GM19328 (cell line): ENCODE measurements around the gene MARCHF3.

Experiments used
- ATAC-seq: cut with Tn5 transposase; IDR thresholded peaks from one replicate; pipeline ENCODE4 v1.9.1; 2021; ENCODE audit warnings: mild to moderate bottlenecking, moderate library complexity; ENCODE audit not compliant: unreplicated experiment

MARCHF3 gene

GRCh38 chr5:126987271-126987899, 43.0 kb downstream of the MARCHF3 start:
- no peak for ATAC-seq

GRCh38 chr5:126984632-126985031, 45.7 kb downstream of the MARCHF3 start:
- no peak for ATAC-seq

GRCh38 chr5:126983874-126984266, 46.5 kb downstream of the MARCHF3 start:
- no peak for ATAC-seq

GRCh38 chr5:126982926-126983873, 47.2 kb downstream of the MARCHF3 start:
- no peak for ATAC-seq

- ATAC-seq, result no peak
Observed at GRCh38 chr5:126982202-126982601, 48.2 kb downstream of the MARCHF3 start.

- no peak for ATAC-seq
Observed at GRCh38 chr5:126981701-126982100, 48.7 kb downstream of the MARCHF3 start.

- ATAC-seq, result no peak
Observed at GRCh38 chr5:126981222-126981621, 49.1 kb downstream of the MARCHF3 start.

- no peak for ATAC-seq
Observed at GRCh38 chr5:126978258-126978657, 52.1 kb downstream of the MARCHF3 start.

- ATAC-seq, result no peak
Observed at GRCh38 chr5:126976520-126977172, 53.7 kb downstream of the MARCHF3 start.

- no peak for ATAC-seq
Observed at GRCh38 chr5:126975796-126976195, 54.6 kb downstream of the MARCHF3 start.

- ATAC-seq, result no peak
Observed at GRCh38 chr5:126973193-126973592, 57.2 kb downstream of the MARCHF3 start.

- peak; percentile 64 for ATAC-seq
Observed at GRCh38 chr5:126972062-126972895, 58.1 kb downstream of the MARCHF3 start.

- no peak for ATAC-seq
Observed at GRCh38 chr5:126971455-126972031, 58.8 kb downstream of the MARCHF3 start.

- ATAC-seq, result no peak
Observed at GRCh38 chr5:126970517-126971017, 59.8 kb downstream of the MARCHF3 start.

GRCh38 chr5:126969548-126969947, 60.8 kb downstream of the MARCHF3 start:
- ATAC-seq, result no peak

- ATAC-seq, result no peak
Observed at GRCh38 chr5:126967808-126968466, 62.4 kb downstream of the MARCHF3 start.

GRCh38 chr5:126965487-126965886, 64.9 kb downstream of the MARCHF3 start:
- ATAC-seq, result no peak

- ATAC-seq, result no peak
Observed at GRCh38 chr5:126965061-126965475, 65.3 kb downstream of the MARCHF3 start.

- ATAC-seq, result no peak
Observed at GRCh38 chr5:126963822-126964375, 66.5 kb downstream of the MARCHF3 start.
